ENCODE data around the gene FGF22. TPM values are rescaled to one million over a fixed set of nuclear protein-coding genes. Genes with fewer than 3 reads are reported as not detected.

Gene FGF22
- total RNA-seq, 1 experiment from 2014 or later: 0.36 TPM

GRCh38 chr19:643736-644135 lies 4.1 kb downstream of the FGF22 start:
- DNase-seq (ENCODE audit: low spot score): no peak

- no peak for DNase-seq (ENCODE audit: low spot score)
Measured at GRCh38 chr19:644363-644762, 4.7 kb downstream of the FGF22 start.

- no peak for DNase-seq (ENCODE audit: low spot score)
Measured at GRCh38 chr19:644789-645188, 5.1 kb downstream of the FGF22 start.

- DNase-seq (ENCODE audit: low spot score): no peak
Measured at GRCh38 chr19:645912-646778, 6.5 kb downstream of the FGF22 start.

GRCh38 chr19:646779-647565 lies 7.3 kb downstream of the FGF22 start:
- no peak for DNase-seq (ENCODE audit: low spot score)

- DNase-seq (ENCODE audit: low spot score): no peak
Measured at GRCh38 chr19:647566-648284, 8.0 kb downstream of the FGF22 start.

- no peak for DNase-seq (ENCODE audit: low spot score)
Measured at GRCh38 chr19:648305-648704, 8.6 kb downstream of the FGF22 start.

- DNase-seq (ENCODE audit: low spot score): no peak
Measured at GRCh38 chr19:648904-649801, 9.5 kb downstream of the FGF22 start.

- no peak for DNase-seq (ENCODE audit: low spot score)
Measured at GRCh38 chr19:650121-650520, 10.4 kb downstream of the FGF22 start.

GRCh38 chr19:651114-651818 lies 11.6 kb downstream of the FGF22 start:
- DNase-seq (ENCODE audit: low spot score): no peak

GRCh38 chr19:651991-652390 lies 12.3 kb downstream of the FGF22 start:
- no peak for DNase-seq (ENCODE audit: low spot score)

GRCh38 chr19:652467-653389 lies 13.0 kb downstream of the FGF22 start:
- DNase-seq (ENCODE audit: low spot score): no peak

- no peak for DNase-seq (ENCODE audit: low spot score)
Measured at GRCh38 chr19:653425-653824, 13.7 kb downstream of the FGF22 start.

GRCh38 chr19:655691-656090 lies 16.0 kb downstream of the FGF22 start:
- no peak for DNase-seq (ENCODE audit: low spot score)

GRCh38 chr19:656751-657559 lies 17.3 kb downstream of the FGF22 start:
- no peak for DNase-seq (ENCODE audit: low spot score)

- DNase-seq (ENCODE audit: low spot score): no peak
Measured at GRCh38 chr19:657611-658010, 17.9 kb downstream of the FGF22 start.

GRCh38 chr19:658059-658839 lies 18.6 kb downstream of the FGF22 start:
- DNase-seq (ENCODE audit: low spot score): no peak

Measured in HT-29 (cell line).